K562 (cell line): ENCODE results near the gene GNPTAB. TPM values are rescaled to one million over a fixed set of nuclear protein-coding genes. Genes with fewer than 3 reads are reported as not detected.

Experiments used
- NONO ChIP-seq, 2 experiments: fragments of 200-400 bp in 1 of 2; fragments of 450-650 bp in 1 of 2; formaldehyde crosslinking in 1 of 2; IDR thresholded peaks; 2 replicates each; pipeline ENCODE4 v1.6.1; 2017; ENCODE audit warnings: low read depth in 2 of 2, mild to moderate bottlenecking in 2 of 2, moderate library complexity in 2 of 2, low read length in 1 of 2
- PCBP2 ChIP-seq: fragments of 200-400 bp; formaldehyde crosslinking; IDR thresholded peaks from 2 replicates; pipeline ENCODE4 v1.6.1; 2018; ENCODE audit warnings: low read length, low read depth, mild to moderate bottlenecking, moderate library complexity; ENCODE audit not compliant: poor library complexity, severe bottlenecking
- SP2 ChIP-seq: IDR thresholded peaks from 2 replicates; pipeline ENCODE4 v1.6.1; 2011; ENCODE audit warnings: mild to moderate bottlenecking, low read depth, low read length, moderate library complexity; ENCODE audit not compliant: poor library complexity, severe bottlenecking; ENCODE audit errors: extremely low read depth
- TBP ChIP-seq: optimal IDR thresholded peaks from 2 replicates; pipeline ENCODE3; 2011; ENCODE audit warnings: low read depth, low read length, improper control_type of control experiment
- ZNF121 ChIP-seq: sonication (generic); formaldehyde crosslinking; conservative IDR thresholded peaks from 2 replicates; pipeline ENCODE4 v1.8.0; 2022; ENCODE audit warnings: missing genetic modification reagents
- ZNF41 ChIP-seq: fragments of 250-450 bp; sonication (Bioruptor Pico); conservative IDR thresholded peaks from 2 replicates; pipeline ENCODE4 v1.4.0; 2020; ENCODE audit warnings: mild to moderate bottlenecking
- ZNF696 ChIP-seq: fragments of 250-450 bp; sonication (Bioruptor Pico); conservative IDR thresholded peaks from 2 replicates; pipeline ENCODE4 v1.4.0; 2020; ENCODE audit warnings: mild to moderate bottlenecking, moderate library complexity
- polyA plus RNA-seq, 8 experiments: library from polyadenylated mRNA; depleted of rRNA in 4 of 8; stranded (reverse) in 5 of 8; unstranded in 3 of 8; fragments of >200 nt; fragmentation: Nextera tagmentation in 2 of 8; fragmentation: Illumina TruSeq in 1 of 8; extraction: Ambion mirVana in 2 of 8; extraction: Trizol in 1 of 8; gene quantifications; 2 replicates each; pipeline versions ENCODE4 v1.2.1 to v1.2.3, GENCODE V29; 2011 to 2014; ENCODE audit warnings: inconsistent platforms in 1 of 8, missing spikeins in 1 of 8
- total RNA-seq, 7 experiments: library from RNA; depleted of rRNA in 6 of 7; stranded (reverse); fragments of >200 nt in 6 of 7; fragmentation: Illumina TruSeq in 2 of 7; extraction: Trizol in 2 of 7; gene quantifications; 2 replicates each; pipeline versions ENCODE4 v1.2.1 to v1.2.3, GENCODE V29; 2011 to 2021; ENCODE audit warnings: low replicate concordance in 1 of 7
- TF ChIP-seq, protein P1 (sequence below): fragments of 450-650 bp; IDR thresholded peaks from 2 replicates; pipeline ENCODE4 v1.6.1; 2016; ENCODE audit warnings: mild to moderate bottlenecking, moderate library complexity
- TF ChIP-seq, protein P2 (sequence below): fragments of 250-450 bp; sonication (Bioruptor Pico); IDR thresholded peaks from 2 replicates; pipeline ENCODE4 v1.6.1; 2021; ENCODE audit warnings: mild to moderate bottlenecking
- TF ChIP-seq, protein P3 (sequence below): fragments of 450-650 bp; IDR thresholded peaks from 2 replicates; pipeline ENCODE4 v1.6.1; 2018; ENCODE audit not compliant: partially characterized antibody

GNPTAB gene
- total and polyA plus RNA-seq, 9 of the 15 experiments (the other 6 are each of a cell fraction or from before 2014, with no cell fraction given): 5.9 to 23.2 (median 19.3) TPM

DNA sequence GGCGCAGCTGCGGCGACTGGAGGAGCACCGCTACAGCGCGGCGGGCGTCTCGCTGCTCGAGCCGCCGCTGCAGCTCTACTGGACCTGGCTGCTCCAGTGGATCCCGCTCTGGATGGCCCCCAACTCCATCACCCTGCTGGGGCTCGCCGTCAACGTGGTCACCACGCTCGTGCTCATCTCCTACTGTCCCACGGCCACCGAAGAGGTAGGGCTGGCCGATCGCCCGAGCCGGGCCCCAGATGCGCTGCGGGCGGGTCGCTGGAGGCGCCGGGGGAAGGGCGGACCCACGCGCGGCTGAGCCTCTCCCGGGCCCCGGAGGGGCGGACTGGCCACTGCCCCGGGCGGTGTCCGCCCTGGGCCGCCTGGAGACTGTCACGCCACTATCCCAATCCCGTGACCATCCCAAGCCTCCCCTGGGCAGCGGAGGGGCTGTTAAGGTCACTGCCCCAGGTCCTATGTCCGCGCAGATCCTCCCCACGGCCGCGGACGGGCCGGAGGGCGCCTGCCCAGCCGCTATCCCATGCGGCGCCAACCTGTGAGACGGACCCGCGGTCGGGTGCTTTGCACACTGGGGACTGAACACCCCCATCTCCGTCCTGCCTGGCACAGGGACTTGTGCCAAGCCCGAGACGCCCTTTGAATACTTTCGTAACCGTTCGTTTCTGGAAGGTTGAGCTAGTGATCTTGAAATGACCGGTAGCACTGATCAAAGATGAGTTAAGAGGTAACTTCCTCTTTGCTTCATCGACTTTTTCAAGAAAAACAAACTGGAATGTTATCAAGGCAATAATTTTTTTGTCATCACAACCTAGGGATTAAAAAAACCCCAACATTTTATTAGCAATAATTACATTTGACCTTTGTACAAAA is 132.6 kb downstream of the GNPTAB start (continued):
- TF ChIP-seq, protein P1, sequence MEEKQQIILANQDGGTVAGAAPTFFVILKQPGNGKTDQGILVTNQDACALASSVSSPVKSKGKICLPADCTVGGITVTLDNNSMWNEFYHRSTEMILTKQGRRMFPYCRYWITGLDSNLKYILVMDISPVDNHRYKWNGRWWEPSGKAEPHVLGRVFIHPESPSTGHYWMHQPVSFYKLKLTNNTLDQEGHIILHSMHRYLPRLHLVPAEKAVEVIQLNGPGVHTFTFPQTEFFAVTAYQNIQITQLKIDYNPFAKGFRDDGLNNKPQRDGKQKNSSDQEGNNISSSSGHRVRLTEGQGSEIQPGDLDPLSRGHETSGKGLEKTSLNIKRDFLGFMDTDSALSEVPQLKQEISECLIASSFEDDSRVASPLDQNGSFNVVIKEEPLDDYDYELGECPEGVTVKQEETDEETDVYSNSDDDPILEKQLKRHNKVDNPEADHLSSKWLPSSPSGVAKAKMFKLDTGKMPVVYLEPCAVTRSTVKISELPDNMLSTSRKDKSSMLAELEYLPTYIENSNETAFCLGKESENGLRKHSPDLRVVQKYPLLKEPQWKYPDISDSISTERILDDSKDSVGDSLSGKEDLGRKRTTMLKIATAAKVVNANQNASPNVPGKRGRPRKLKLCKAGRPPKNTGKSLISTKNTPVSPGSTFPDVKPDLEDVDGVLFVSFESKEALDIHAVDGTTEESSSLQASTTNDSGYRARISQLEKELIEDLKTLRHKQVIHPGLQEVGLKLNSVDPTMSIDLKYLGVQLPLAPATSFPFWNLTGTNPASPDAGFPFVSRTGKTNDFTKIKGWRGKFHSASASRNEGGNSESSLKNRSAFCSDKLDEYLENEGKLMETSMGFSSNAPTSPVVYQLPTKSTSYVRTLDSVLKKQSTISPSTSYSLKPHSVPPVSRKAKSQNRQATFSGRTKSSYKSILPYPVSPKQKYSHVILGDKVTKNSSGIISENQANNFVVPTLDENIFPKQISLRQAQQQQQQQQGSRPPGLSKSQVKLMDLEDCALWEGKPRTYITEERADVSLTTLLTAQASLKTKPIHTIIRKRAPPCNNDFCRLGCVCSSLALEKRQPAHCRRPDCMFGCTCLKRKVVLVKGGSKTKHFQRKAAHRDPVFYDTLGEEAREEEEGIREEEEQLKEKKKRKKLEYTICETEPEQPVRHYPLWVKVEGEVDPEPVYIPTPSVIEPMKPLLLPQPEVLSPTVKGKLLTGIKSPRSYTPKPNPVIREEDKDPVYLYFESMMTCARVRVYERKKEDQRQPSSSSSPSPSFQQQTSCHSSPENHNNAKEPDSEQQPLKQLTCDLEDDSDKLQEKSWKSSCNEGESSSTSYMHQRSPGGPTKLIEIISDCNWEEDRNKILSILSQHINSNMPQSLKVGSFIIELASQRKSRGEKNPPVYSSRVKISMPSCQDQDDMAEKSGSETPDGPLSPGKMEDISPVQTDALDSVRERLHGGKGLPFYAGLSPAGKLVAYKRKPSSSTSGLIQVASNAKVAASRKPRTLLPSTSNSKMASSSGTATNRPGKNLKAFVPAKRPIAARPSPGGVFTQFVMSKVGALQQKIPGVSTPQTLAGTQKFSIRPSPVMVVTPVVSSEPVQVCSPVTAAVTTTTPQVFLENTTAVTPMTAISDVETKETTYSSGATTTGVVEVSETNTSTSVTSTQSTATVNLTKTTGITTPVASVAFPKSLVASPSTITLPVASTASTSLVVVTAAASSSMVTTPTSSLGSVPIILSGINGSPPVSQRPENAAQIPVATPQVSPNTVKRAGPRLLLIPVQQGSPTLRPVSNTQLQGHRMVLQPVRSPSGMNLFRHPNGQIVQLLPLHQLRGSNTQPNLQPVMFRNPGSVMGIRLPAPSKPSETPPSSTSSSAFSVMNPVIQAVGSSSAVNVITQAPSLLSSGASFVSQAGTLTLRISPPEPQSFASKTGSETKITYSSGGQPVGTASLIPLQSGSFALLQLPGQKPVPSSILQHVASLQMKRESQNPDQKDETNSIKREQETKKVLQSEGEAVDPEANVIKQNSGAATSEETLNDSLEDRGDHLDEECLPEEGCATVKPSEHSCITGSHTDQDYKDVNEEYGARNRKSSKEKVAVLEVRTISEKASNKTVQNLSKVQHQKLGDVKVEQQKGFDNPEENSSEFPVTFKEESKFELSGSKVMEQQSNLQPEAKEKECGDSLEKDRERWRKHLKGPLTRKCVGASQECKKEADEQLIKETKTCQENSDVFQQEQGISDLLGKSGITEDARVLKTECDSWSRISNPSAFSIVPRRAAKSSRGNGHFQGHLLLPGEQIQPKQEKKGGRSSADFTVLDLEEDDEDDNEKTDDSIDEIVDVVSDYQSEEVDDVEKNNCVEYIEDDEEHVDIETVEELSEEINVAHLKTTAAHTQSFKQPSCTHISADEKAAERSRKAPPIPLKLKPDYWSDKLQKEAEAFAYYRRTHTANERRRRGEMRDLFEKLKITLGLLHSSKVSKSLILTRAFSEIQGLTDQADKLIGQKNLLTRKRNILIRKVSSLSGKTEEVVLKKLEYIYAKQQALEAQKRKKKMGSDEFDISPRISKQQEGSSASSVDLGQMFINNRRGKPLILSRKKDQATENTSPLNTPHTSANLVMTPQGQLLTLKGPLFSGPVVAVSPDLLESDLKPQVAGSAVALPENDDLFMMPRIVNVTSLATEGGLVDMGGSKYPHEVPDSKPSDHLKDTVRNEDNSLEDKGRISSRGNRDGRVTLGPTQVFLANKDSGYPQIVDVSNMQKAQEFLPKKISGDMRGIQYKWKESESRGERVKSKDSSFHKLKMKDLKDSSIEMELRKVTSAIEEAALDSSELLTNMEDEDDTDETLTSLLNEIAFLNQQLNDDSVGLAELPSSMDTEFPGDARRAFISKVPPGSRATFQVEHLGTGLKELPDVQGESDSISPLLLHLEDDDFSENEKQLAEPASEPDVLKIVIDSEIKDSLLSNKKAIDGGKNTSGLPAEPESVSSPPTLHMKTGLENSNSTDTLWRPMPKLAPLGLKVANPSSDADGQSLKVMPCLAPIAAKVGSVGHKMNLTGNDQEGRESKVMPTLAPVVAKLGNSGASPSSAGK: no peak
- TF ChIP-seq, protein P2, sequence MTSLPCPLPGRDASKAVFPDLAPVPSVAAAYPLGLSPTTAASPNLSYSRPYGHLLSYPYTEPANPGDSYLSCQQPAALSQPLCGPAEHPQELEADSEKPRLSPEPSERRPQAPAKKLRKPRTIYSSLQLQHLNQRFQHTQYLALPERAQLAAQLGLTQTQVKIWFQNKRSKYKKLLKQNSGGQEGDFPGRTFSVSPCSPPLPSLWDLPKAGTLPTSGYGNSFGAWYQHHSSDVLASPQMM (CRISPR knock-in tag): no peak
- TF ChIP-seq ZNF121 (no peak), NONO (IDR thresholded peaks at IDR 0.05; ENCODE audit: low read depth in 2 of 2, low read length in 1 of 2) (no peak), ZNF696 (CRISPR knock-in tag) (no peak), PCBP2 (no peak), SP2 (no peak), ZNF41 (CRISPR knock-in tag) (no peak), TBP (peak; percentile 39)
- TF ChIP-seq, protein P3, sequence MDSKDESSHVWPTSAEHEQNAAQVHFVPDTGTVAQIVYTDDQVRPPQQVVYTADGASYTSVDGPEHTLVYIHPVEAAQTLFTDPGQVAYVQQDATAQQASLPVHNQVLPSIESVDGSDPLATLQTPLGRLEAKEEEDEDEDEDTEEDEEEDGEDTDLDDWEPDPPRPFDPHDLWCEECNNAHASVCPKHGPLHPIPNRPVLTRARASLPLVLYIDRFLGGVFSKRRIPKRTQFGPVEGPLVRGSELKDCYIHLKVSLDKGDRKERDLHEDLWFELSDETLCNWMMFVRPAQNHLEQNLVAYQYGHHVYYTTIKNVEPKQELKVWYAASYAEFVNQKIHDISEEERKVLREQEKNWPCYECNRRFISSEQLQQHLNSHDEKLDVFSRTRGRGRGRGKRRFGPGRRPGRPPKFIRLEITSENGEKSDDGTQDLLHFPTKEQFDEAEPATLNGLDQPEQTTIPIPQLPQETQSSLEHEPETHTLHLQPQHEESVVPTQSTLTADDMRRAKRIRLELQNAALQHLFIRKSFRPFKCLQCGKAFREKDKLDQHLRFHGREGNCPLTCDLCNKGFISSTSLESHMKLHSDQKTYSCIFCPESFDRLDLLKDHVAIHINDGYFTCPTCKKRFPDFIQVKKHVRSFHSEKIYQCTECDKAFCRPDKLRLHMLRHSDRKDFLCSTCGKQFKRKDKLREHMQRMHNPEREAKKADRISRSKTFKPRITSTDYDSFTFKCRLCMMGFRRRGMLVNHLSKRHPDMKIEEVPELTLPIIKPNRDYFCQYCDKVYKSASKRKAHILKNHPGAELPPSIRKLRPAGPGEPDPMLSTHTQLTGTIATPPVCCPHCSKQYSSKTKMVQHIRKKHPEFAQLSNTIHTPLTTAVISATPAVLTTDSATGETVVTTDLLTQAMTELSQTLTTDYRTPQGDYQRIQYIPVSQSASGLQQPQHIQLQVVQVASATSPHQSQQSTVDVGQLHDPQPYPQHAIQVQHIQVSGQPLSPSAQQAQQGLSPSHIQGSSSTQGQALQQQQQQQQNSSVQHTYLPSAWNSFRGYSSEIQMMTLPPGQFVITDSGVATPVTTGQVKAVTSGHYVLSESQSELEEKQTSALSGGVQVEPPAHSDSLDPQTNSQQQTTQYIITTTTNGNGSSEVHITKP: no peak
